HepG2 (cell line): Measurements from ENCODE around the gene ELAVL2. TPM values are rescaled to one million over a fixed set of nuclear protein-coding genes. Genes with fewer than 3 reads are reported as not detected.

Experiments used
- SIN3B ChIP-seq: fragments of 150-350 bp; IDR thresholded peaks from 2 replicates; pipeline ENCODE4 v1.6.1; 2014; ENCODE audit warnings: low read length
- SMYD3 ChIP-seq: sonication (generic); formaldehyde crosslinking; IDR thresholded peaks from 2 replicates; pipeline ENCODE4 v1.8.1; 2023; ENCODE audit warnings: mild to moderate bottlenecking, missing genetic modification reagents
- TRIM24 ChIP-seq: sonication (generic); formaldehyde crosslinking; IDR thresholded peaks from 2 replicates; pipeline ENCODE4 v1.8.0; 2022; ENCODE audit warnings: mild to moderate bottlenecking, missing genetic modification reagents
- ZNF432 ChIP-seq: sonication (generic); formaldehyde crosslinking; IDR thresholded peaks from 2 replicates; pipeline ENCODE4 v1.5.0; 2020; ENCODE audit warnings: missing genetic modification reagents, mild to moderate bottlenecking, borderline replicate concordance
- ZNF678 ChIP-seq: sonication (generic); formaldehyde crosslinking; IDR thresholded peaks from 2 replicates; pipeline ENCODE4 v1.4.0; 2020; ENCODE audit warnings: mild to moderate bottlenecking, missing genetic modification reagents
- polyA plus RNA-seq, 8 experiments: library from polyadenylated mRNA; depleted of rRNA in 3 of 8; stranded (reverse) in 7 of 8; unstranded in 1 of 8; fragments of >200 nt; fragmentation: Illumina TruSeq in 4 of 8; extraction: Trizol in 4 of 8; gene quantifications; 2 replicates each; pipeline versions ENCODE4 v1.2.1 to v1.2.3, GENCODE V29; 2011 to 2016; ENCODE audit warnings: low read depth in 4 of 8, missing spikeins in 1 of 8, mixed read lengths in 1 of 8; ENCODE audit not compliant: insufficient read depth in 1 of 8
- total RNA-seq, 5 experiments: library from RNA; depleted of rRNA; stranded (reverse); fragments of >200 nt; fragmentation: Illumina TruSeq; extraction: Trizol; gene quantifications; 2 replicates each; pipeline ENCODE4 v1.2.3, GENCODE V29; 2016; ENCODE audit warnings: low read depth in 1 of 5
- TF ChIP-seq, protein P1 (sequence below): sonication (generic); formaldehyde crosslinking; IDR thresholded peaks from 2 replicates; pipeline ENCODE4 v1.4.0; 2020; ENCODE audit warnings: low read depth, mild to moderate bottlenecking, missing genetic modification reagents
- TF ChIP-seq, protein P2 (sequence below): sonication (generic); formaldehyde crosslinking; IDR thresholded peaks from 2 replicates; pipeline ENCODE4 v1.4.0; 2020; ENCODE audit warnings: missing genetic modification reagents, borderline replicate concordance
- TF ChIP-seq, protein P3 (sequence below): sonication (generic); formaldehyde crosslinking; IDR thresholded peaks from 2 replicates; pipeline ENCODE4 v1.4.0; 2020; ENCODE audit warnings: low read depth, missing genetic modification reagents
- TF ChIP-seq, protein P4 (sequence below): sonication (generic); formaldehyde crosslinking; IDR thresholded peaks from 2 replicates; pipeline ENCODE4 v1.4.0; 2020; ENCODE audit warnings: missing genetic modification reagents

The ELAVL2 gene
- total and polyA plus RNA-seq, 2 of the 13 experiments (the other 11 are each of a cell fraction or from before 2014, with no cell fraction given), result not detected

DNA sequence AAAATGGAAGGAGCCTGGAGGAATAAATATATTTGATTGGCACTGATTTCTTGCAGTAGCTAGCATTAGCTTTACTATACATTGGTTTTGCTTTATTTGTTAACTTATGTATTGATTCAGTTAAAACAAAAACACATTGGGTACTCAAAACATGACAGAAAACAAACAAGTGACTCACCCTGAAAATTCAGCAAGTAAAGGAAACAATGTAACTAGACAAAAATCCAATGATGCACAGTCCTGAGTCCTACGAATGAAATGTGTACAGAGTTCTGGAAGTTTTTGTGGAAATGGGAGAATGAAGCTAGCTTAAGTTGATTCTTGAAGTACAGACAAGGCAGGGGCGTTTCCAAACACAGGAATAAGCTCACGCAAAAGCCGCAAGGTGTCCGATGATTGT, 175.0 kb downstream of the ELAVL2 start (continued):
- TF ChIP-seq, protein P1, sequence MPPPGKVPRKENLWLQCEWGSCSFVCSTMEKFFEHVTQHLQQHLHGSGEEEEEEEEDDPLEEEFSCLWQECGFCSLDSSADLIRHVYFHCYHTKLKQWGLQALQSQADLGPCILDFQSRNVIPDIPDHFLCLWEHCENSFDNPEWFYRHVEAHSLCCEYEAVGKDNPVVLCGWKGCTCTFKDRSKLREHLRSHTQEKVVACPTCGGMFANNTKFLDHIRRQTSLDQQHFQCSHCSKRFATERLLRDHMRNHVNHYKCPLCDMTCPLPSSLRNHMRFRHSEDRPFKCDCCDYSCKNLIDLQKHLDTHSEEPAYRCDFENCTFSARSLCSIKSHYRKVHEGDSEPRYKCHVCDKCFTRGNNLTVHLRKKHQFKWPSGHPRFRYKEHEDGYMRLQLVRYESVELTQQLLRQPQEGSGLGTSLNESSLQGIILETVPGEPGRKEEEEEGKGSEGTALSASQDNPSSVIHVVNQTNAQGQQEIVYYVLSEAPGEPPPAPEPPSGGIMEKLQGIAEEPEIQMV (CRISPR knock-in tag), result no peak
- no peak for TF ChIP-seq ZNF432 (CRISPR knock-in tag)
- TF ChIP-seq, protein P2, sequence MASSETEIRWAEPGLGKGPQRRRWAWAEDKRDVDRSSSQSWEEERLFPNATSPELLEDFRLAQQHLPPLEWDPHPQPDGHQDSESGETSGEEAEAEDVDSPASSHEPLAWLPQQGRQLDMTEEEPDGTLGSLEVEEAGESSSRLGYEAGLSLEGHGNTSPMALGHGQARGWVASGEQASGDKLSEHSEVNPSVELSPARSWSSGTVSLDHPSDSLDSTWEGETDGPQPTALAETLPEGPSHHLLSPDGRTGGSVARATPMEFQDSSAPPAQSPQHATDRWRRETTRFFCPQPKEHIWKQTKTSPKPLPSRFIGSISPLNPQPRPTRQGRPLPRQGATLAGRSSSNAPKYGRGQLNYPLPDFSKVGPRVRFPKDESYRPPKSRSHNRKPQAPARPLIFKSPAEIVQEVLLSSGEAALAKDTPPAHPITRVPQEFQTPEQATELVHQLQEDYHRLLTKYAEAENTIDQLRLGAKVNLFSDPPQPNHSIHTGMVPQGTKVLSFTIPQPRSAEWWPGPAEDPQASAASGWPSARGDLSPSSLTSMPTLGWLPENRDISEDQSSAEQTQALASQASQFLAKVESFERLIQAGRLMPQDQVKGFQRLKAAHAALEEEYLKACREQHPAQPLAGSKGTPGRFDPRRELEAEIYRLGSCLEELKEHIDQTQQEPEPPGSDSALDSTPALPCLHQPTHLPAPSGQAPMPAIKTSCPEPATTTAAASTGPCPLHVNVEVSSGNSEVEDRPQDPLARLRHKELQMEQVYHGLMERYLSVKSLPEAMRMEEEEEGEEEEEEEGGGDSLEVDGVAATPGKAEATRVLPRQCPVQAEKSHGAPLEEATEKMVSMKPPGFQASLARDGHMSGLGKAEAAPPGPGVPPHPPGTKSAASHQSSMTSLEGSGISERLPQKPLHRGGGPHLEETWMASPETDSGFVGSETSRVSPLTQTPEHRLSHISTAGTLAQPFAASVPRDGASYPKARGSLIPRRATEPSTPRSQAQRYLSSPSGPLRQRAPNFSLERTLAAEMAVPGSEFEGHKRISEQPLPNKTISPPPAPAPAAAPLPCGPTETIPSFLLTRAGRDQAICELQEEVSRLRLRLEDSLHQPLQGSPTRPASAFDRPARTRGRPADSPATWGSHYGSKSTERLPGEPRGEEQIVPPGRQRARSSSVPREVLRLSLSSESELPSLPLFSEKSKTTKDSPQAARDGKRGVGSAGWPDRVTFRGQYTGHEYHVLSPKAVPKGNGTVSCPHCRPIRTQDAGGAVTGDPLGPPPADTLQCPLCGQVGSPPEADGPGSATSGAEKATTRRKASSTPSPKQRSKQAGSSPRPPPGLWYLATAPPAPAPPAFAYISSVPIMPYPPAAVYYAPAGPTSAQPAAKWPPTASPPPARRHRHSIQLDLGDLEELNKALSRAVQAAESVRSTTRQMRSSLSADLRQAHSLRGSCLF (CRISPR knock-in tag), result no peak
- TF ChIP-seq TRIM24 (CRISPR knock-in tag), result no peak
- TF ChIP-seq SIN3B, result no peak
- no peak for TF ChIP-seq SMYD3
- TF ChIP-seq ZNF678 (CRISPR knock-in tag), result no peak
- TF ChIP-seq, protein P3, sequence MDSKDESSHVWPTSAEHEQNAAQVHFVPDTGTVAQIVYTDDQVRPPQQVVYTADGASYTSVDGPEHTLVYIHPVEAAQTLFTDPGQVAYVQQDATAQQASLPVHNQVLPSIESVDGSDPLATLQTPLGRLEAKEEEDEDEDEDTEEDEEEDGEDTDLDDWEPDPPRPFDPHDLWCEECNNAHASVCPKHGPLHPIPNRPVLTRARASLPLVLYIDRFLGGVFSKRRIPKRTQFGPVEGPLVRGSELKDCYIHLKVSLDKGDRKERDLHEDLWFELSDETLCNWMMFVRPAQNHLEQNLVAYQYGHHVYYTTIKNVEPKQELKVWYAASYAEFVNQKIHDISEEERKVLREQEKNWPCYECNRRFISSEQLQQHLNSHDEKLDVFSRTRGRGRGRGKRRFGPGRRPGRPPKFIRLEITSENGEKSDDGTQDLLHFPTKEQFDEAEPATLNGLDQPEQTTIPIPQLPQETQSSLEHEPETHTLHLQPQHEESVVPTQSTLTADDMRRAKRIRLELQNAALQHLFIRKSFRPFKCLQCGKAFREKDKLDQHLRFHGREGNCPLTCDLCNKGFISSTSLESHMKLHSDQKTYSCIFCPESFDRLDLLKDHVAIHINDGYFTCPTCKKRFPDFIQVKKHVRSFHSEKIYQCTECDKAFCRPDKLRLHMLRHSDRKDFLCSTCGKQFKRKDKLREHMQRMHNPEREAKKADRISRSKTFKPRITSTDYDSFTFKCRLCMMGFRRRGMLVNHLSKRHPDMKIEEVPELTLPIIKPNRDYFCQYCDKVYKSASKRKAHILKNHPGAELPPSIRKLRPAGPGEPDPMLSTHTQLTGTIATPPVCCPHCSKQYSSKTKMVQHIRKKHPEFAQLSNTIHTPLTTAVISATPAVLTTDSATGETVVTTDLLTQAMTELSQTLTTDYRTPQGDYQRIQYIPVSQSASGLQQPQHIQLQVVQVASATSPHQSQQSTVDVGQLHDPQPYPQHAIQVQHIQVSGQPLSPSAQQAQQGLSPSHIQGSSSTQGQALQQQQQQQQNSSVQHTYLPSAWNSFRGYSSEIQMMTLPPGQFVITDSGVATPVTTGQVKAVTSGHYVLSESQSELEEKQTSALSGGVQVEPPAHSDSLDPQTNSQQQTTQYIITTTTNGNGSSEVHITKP (CRISPR knock-in tag), result no peak
- TF ChIP-seq, protein P4, sequence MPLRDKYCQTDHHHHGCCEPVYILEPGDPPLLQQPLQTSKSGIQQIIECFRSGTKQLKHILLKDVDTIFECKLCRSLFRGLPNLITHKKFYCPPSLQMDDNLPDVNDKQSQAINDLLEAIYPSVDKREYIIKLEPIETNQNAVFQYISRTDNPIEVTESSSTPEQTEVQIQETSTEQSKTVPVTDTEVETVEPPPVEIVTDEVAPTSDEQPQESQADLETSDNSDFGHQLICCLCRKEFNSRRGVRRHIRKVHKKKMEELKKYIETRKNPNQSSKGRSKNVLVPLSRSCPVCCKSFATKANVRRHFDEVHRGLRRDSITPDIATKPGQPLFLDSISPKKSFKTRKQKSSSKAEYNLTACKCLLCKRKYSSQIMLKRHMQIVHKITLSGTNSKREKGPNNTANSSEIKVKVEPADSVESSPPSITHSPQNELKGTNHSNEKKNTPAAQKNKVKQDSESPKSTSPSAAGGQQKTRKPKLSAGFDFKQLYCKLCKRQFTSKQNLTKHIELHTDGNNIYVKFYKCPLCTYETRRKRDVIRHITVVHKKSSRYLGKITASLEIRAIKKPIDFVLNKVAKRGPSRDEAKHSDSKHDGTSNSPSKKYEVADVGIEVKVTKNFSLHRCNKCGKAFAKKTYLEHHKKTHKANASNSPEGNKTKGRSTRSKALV (CRISPR knock-in tag), result no peak
